Stimulated activated CD8-positive, alpha-beta memory T cell treated with anti-CD3 and anti-CD28 coated beads, Interleukin-12 subunit alpha, Interleukin-12 subunit beta, amount 100 ng/mL, for 1 hour (primary cell): ENCODE data around the gene CTSH.
"Not testable (repeated sequence)": the region's sequence is repeated elsewhere in the genome, so short reads cannot be mapped to it uniquely, and the experiment has no call there.

Source experiments
- DNase-seq: peaks from one replicate; pipeline ENCODE4 v3.0.0-alpha.2; 2020; ENCODE audit warnings: low read depth

Gene CTSH

DNA sequence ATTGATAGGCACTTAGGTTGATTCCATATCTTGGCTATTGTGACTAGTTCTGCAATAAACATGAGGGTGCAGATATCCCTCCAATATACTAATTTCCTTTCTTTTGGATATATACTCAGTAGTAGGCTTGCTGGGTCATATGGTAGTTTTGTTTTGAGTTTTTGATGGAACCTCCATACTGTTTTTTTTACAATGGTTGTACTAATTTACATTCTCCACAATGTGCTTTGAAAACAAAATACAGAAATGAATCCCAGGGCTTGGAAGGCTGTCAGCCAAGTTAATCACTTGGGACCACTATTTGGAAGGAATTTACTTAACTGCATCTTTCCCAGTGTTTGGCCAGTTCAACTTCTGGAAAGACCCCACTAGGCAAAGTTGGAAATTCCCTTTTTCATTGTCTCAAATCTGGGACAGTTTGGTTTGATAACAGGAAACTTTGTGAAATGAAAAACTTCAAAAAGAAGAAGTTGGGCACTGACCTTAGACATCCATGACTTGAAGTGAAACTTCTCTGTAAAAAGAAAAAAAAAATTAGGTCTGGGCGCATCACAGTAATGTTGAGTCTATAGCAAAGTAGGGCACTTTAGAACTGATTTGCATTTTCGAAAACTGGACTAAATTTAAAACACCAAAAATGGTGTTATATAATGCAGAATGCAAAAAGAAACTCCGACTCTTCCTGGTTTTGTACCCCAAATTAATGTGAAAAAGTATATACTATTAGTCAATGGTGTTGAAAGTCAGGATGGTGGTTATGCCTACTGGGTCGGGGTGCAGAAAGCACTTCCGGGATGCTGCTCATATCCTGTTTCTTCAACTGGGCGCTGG lies 6.0 kb downstream of the CTSH start:
- DNase-seq, result no peak

DNA sequence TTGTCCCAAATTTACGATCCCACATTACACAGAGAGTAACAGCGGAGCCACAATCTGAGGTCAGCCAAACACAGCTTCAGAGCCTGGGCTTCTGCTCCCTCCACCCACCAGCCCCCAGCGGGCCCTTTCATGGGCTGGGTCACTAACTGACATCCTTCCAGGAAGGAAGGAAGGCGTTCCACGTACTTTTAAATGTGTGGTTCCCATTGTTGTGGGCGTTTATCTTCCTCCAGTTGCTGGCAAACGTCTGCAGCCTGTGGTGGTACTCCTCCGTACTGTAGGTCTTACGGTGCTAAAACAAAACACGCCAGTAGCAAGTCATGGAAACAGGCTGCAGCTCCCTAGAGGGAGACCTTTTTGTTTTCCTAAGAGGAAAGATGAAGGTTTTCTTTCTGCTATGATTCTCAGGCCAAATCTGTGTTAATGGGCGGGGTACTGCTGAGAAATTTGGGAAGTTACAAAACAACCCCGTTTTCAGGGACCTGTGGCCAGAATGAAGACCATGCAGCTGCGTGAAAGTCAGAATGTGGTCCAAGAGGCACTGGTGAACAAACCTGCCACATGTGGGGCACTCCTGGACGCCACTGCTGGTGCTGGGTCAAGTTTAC lies 7.6 kb downstream of the CTSH start:
- DNase-seq, result no peak

DNA sequence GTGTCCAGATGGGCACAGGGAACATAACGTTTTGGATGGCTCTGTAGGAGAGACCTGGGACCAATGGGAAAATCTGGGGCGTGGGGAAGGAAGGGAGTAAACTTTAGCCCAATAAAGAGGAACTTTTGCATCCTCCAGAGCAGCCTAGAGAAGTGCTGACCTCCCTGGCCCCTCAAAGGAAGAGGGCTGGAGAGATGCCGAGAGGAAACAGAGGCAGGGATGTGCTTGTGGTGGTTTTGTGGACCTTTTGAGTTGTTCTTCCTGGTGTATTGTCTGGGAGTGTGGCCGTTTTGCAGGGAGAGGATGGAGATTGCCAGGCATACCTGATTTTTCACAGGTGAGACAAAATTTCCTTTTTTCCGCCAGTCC lies 10.2 kb downstream of the CTSH start:
- DNase-seq, result no peak

GRCh38 chr15:78933823-78934654 lies 10.8 kb downstream of the CTSH start:
- DNase-seq, result no peak

GRCh38 chr15:78933187-78933822 lies 11.5 kb downstream of the CTSH start:
- no peak for DNase-seq

DNA sequence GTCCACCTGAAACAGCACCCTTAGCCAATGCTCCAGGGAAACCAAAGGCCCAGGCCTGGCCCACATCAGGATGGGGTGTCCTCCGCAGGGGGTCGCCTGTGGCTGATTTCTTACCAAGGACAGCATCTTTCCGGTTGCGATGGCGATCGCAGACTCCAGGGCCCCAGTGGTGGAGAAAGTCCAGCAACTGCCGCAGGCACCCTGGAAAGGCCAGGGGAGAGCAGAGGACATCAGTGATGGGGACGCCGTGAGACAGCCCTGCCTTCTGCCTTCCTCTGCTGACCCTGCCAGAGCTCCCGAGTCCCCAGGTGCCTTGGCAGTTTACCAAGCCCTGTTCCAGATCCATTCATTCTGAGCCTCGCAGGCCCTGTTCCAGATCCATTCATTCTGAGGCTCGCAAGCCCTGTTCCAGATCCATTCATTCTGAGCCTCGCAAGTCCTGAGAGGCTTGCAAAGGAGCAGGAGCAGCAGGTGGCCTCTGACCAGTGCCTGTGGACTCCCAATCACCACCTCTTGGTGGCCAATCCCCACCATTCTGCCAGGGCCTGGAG lies 12.5 kb downstream of the CTSH start:
- DNase-seq, result no peak

- DNase-seq, result no peak
Measured at GRCh38 chr15:78931439-78932257, 13.2 kb downstream of the CTSH start.

DNA sequence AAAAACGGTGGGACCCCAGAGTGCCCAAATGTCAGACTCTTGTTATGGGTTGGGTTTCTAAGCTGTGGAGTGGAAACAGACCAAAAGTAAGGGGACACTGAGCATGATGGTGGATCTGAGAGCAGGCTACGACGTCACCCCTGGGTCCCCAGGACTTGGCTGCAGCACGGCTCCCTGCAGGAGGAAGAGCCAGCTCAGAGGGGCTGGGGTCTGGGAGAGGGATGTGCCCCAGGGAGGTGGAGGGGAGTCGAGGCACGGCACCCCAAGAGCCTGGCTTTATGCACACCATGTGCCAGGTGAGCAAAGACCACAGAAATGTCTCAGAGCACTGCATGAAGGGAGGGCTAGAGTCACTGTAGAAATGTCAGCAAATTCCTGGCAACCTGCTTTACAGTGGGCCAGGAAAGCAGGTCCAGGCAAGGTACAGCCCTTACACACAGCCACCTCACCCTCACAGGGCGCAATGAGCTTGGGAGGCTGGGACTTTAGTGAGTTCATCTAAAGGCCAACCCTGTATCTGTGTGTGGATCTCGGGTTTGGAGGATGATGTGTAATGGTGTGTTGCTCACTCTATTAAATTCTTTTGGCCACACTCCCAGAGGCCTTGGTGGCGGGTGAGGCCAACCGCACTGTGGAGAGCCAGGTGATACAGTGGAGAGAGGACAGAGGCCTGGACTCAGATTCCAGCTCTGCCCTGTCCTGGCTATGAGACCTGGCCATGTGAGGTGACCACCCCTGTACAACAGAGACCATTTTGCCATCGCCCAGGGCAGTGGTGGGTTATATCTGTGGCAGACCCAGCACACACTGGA lies 14.1 kb downstream of the CTSH start:
- no peak for DNase-seq

GRCh38 chr15:78929536-78930264 lies 15.1 kb downstream of the CTSH start:
- DNase-seq, result no peak

DNA sequence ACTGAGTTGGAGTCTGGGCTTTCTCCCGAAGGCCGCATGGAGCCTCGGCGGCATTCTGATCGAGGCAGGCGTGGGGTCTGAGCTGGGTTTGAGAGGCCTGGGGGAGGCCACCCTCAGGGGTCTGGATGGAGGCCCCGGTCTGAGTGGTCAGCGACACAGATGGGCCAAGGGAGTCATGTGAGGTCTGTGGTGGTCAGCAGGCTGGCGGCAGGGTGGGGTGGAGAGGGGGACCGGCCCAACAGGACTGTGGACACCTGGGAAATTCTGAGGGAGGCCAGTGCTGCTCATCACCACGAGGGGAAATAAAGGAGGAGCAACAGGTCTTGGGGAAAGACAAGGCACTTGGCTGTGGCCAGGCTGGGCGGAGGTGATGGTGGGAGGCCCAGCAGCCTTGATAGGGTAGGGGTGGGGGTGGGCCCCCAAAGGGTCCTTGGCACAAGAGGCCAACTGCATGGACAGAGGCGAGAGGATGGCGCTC lies 16.2 kb downstream of the CTSH start:
- DNase-seq, result no peak

DNA sequence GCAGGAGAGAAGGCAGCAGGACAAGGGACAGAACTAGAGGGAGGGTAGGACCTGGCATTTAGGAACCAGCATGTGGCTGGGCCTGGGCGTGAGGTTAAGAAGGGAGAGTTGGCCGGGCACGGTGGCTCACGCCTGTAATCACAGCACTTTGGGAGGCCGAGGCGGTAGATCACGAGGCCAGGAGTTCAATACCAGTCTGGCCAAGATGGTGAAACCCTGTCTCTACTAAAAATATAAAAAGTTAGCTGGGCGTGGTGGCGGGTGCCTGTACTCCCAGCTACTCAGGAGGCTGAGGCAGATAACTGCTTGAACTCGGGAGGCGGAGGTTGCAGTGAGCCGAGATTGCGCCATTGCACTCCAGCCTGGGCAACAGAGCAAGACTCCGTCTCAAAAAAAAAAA lies 16.7 kb downstream of the CTSH start:
- not testable (repeated sequence) for DNase-seq

DNA sequence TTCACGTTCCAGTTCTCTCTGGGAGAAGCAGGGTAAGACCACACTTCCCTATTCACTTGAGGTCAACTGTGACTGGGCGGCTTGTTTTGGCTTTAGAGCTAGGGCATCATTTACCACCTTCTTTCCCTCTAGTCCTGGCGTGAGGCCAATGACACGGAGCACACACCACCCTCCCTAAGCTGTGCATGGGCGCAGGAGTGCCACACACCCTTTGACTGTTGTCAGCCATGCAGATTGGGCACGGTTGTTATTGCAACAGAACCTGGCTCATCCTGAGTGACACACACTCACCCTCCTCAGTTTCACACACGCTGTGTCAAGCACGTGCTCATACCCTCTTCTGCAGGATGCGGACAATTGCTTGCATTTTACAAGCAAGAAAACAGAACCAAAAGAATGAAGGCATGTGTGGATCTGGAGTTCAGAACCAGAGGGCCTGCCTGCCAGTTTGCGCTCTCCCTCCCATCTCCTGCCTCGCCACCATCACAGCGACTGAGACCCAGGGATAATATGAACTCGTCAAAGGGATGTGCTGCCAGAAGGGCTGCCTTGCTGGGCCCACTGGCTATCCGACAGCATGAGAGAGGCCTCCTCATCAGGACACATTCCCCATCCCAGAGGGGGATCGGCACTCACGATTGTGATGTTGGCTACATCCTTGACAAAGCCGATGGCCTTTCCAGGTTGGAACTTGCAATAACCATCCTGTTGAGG lies 17.6 kb downstream of the CTSH start:
- DNase-seq, result no peak

GRCh38 chr15:78925956-78926743 lies 18.7 kb downstream of the CTSH start:
- DNase-seq, result no peak

DNA sequence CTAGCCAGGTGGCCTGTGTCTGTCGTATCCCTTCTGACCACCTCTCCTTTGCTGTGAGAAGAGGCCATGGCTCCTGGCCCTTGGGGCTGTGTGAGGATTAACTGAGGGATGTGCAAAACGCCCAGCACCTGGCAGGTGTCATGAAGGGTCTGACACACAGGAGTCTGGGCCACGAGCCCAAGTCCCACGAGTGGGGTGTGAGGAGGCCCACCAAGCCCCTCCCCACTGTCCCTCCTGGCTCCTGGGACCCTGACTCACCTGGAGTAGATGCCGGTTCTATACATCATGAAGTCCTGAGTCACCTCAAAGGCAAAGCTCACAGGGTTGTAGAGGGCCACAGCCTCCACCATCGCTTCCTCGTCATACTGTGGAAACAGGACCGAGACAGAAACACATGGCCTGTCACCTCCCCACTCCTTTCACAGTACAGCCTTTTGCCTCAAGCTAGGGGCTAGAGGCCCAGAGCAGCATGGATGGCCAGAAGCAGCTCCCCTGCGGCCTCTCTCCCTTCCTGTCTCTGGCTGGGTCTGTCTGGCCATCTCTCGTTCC lies 19.7 kb downstream of the CTSH start:
- no peak for DNase-seq

GRCh38 chr15:78923480-78924360 lies 21.1 kb downstream of the CTSH start:
- no peak for DNase-seq

GRCh38 chr15:78923015-78923414 lies 21.8 kb downstream of the CTSH start:
- DNase-seq, result no peak

DNA sequence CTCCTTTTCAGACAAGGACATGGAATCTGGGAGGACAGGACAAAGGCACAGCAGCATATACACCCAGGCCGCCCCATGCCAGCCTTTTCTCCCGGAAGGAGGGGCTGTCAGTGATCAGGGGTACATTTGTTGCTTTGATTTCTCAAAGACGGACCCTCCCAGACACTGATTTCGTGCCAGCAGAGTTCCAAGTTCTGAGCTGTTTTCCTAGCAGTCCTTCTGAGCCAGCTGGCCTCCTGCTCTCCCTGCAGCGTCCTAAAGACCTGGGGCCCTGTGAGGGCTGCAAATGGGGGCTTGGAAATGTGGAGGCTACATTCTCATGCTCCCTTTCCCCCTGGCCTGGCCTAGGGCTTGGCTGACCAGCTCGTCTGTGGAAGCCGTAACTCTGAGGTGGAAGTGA lies 22.3 kb downstream of the CTSH start:
- no peak for DNase-seq
